ENCODE results near the gene COL1A1. TPM values are rescaled to one million over a fixed set of nuclear protein-coding genes. Genes with fewer than 3 reads are reported as not detected.

The COL1A1 gene
- total and polyA plus RNA-seq, 2 of the 13 experiments (the other 11 are each of a cell fraction or from before 2014, with no cell fraction given), result 0.05 TPM; not detected in 1

GRCh38 chr17:50149417-50150353, 51.7 kb downstream of the COL1A1 start (continued):
- TF ChIP-seq AHDC1 (CRISPR knock-in tag; IDR thresholded peaks at IDR 0.05; ENCODE audit: borderline replicate concordance), result no peak
- TF ChIP-seq NFKB2 (CRISPR knock-in tag; IDR thresholded peaks at IDR 0.05; ENCODE audit: borderline replicate concordance), result peak; percentile 80; the same call in 1 of the 2 replicates
- TF ChIP-seq SRSF1 (optimal IDR thresholded peaks at IDR 0.05; ENCODE audit: low read depth, low read length), result no peak
- TF ChIP-seq ETS1 (CRISPR knock-in tag; IDR thresholded peaks at IDR 0.05), result peak; percentile 53; the same call in 1 of the 2 replicates
- TF ChIP-seq ZNF207 (IDR thresholded peaks at IDR 0.05; ENCODE audit: borderline replicate concordance), result no peak
- no peak; the same call in 1 of the 2 replicates for TF ChIP-seq ZNF749 (CRISPR knock-in tag; IDR thresholded peaks at IDR 0.05; ENCODE audit: borderline replicate concordance)
- peak; percentile 21; the same call in 1 of the 2 replicates for TF ChIP-seq ZNF768 (CRISPR knock-in tag; IDR thresholded peaks at IDR 0.05)
- no peak for TF ChIP-seq MNT (IDR thresholded peaks at IDR 0.05)
- peak; percentile 46; the same call in 1 of the 2 replicates for TF ChIP-seq FOXO1 (CRISPR knock-in tag; IDR thresholded peaks at IDR 0.05)
- TF ChIP-seq HMGXB3 (CRISPR knock-in tag; IDR thresholded peaks at IDR 0.05; ENCODE audit: borderline replicate concordance), result no peak
- no peak for TF ChIP-seq GPBP1L1 (CRISPR knock-in tag; IDR thresholded peaks at IDR 0.05)
- no peak for TF ChIP-seq TCF7L2 (IDR thresholded peaks at IDR 0.05; ENCODE audit: low read depth, low read length)
- TF ChIP-seq JARID2 (CRISPR knock-in tag; IDR thresholded peaks at IDR 0.05; ENCODE audit: insufficient replicate concordance), result no peak
